Adrenal gland (tissue), 5 donors: ENCODE measurements around the gene CCL27.

Source experiments
- CTCF ChIP-seq, 6 experiments: fragments of 450-650 bp in 4 of 6; fragments of 200-600 bp in 2 of 6; sonication (generic) in 1 of 6; IDR thresholded peaks; 1 replicate in 5 of 6; 2 replicates in 1 of 6; pipeline versions ENCODE4 v1.5.1 to v1.8.0; 2016 to 2021; ENCODE audit warnings: antibody characterized with exemption in 6 of 6, mild to moderate bottlenecking in 2 of 6, moderate library complexity in 1 of 6
- POLR2A ChIP-seq, 2 donors: fragments of 450-650 bp; IDR thresholded peaks; one replicate each; pipeline ENCODE4 v1.6.1; 2017; ENCODE audit warnings: antibody characterized with exemption in 2 of 2, mild to moderate bottlenecking in 2 of 2, moderate library complexity in 1 of 2
- donor health status: DM: no; HTN: no; CAD: no.

GRCh38 chr9:34710023-34710422, 47.6 kb upstream of the CCL27 start, which contains the start of gene CCL21:
- TF ChIP-seq CTCF (IDR thresholded peaks at IDR 0.05): no peak
- no peak for TF ChIP-seq POLR2A (IDR thresholded peaks at IDR 0.05)
